Fibroblast of pulmonary artery (primary cell): ENCODE measurements around the gene ZNF598.

Experiments
- DNase-seq: peaks from one replicate; pipeline ENCODE4 v3.0.0-alpha.2; 2010; ENCODE audit warnings: low read depth
- H3K4me3 ChIP-seq: replicated peaks from 2 replicates; pipeline ENCODE4 v1.5.1; 2011; ENCODE audit warnings: low read depth, mild to moderate bottlenecking, control low read depth, low read length, moderate library complexity
- CTCF ChIP-seq: IDR thresholded peaks from 2 replicates; pipeline ENCODE4 v1.5.1; 2011; ENCODE audit warnings: mild to moderate bottlenecking, control low read depth, low read length, inconsistent platforms; ENCODE audit errors: missing control alignments

Gene ZNF598

GRCh38 chr16:1982013-1982433 is 27.6 kb downstream of the ZNF598 start:
- no peak overlapping the region for H3K4me3 ChIP-seq
- no peak for DNase-seq
- no peak for TF ChIP-seq CTCF

GRCh38 chr16:1981398-1981836 is 28.2 kb downstream of the ZNF598 start, which contains the start of gene NOXO1:
TSS of gene NOXO1 (minus strand) at chr16:1981469. CDS start at chr16:1981179, 290 bp downstream.
- no peak for DNase-seq
- H3K4me3 ChIP-seq, result no peak within 1 kb of the TSS

GRCh38 chr16:1980770-1981087 is 28.9 kb downstream of the ZNF598 start:
- H3K4me3 ChIP-seq, result no peak overlapping the region

More at GRCh38 chr16:1981398-1981836, 28.2 kb downstream of the ZNF598 start, which contains the start of gene NOXO1:
- no peak for TF ChIP-seq CTCF

GRCh38 chr16:1980030-1980769 is 29.4 kb downstream of the ZNF598 start:
- no peak for TF ChIP-seq CTCF
- no peak for DNase-seq
- H3K4me3 ChIP-seq, result no peak overlapping the region

More at GRCh38 chr16:1980770-1981087, 28.9 kb downstream of the ZNF598 start:
- TF ChIP-seq CTCF, result no peak
- DNase-seq, result no peak

- H3K4me3 ChIP-seq, result no peak overlapping the region
- DNase-seq, result no peak
- no peak for TF ChIP-seq CTCF
Measured at GRCh38 chr16:1979271-1980029, 30.2 kb downstream of the ZNF598 start.

- TF ChIP-seq CTCF, result no peak
- no peak overlapping the region for H3K4me3 ChIP-seq
- DNase-seq, result no peak
Measured at GRCh38 chr16:1978476-1979120, 31.0 kb downstream of the ZNF598 start.
